Left renal pelvis (tissue), 4 donors: Measurements from ENCODE around the gene FUNDC2. TPM values are rescaled to one million over a fixed set of nuclear protein-coding genes. Genes with fewer than 3 reads are reported as not detected.
A peak's percentile ranks its signal among the peaks of the same experiment; 100 is the strongest.

ENCODE experiments used
- DNase-seq, 4 donors: peaks; one replicate each; pipeline ENCODE4 v3.0.0-alpha.2; 2013; ENCODE audit warnings: low read depth in 4 of 4, low spot score in 3 of 4
- polyA plus RNA-seq, 4 donors: library from polyadenylated mRNA; unstranded; fragments of 120-200 nt; gene quantifications; one replicate each; pipeline ENCODE4 v1.2.1, GENCODE V29; 2013; ENCODE audit not compliant: insufficient read length in 4 of 4

FUNDC2 gene
- polyA plus RNA-seq, 4 donors = 103 to 129 (median 112) TPM

GRCh38 chrX:155023907-155024833 is 2.5 kb upstream of the FUNDC2 start:
- no peak for DNase-seq

- no peak for DNase-seq
Observed at GRCh38 chrX:155026420-155026726, 271 bp upstream of the FUNDC2 start.

- peak in 1 of 4 donors; percentile 25 for DNase-seq
Observed at GRCh38 chrX:155027509-155028066, 944 bp downstream of the FUNDC2 start.

- no peak for DNase-seq
Observed at GRCh38 chrX:155028129-155028528, 1.5 kb downstream of the FUNDC2 start.

- DNase-seq = no peak
Observed at GRCh38 chrX:155028877-155029291, 2.2 kb downstream of the FUNDC2 start.

GRCh38 chrX:155031657-155032056 is 5.0 kb downstream of the FUNDC2 start:
- DNase-seq = no peak

GRCh38 chrX:155035688-155036087 is 9.0 kb downstream of the FUNDC2 start:
- DNase-seq = no peak

- no peak for DNase-seq
Observed at GRCh38 chrX:155046129-155046810, 19.6 kb downstream of the FUNDC2 start.

- DNase-seq = no peak
Observed at GRCh38 chrX:155046811-155047528, 20.3 kb downstream of the FUNDC2 start.

- no peak for DNase-seq
Observed at GRCh38 chrX:155048977-155049619, 22.5 kb downstream of the FUNDC2 start.

- DNase-seq = no peak
Observed at GRCh38 chrX:155052738-155053498, 26.3 kb downstream of the FUNDC2 start.

- DNase-seq = no peak
Observed at GRCh38 chrX:155053656-155054055, 27.0 kb downstream of the FUNDC2 start.

GRCh38 chrX:155054255-155054654 is 27.6 kb downstream of the FUNDC2 start:
- no peak for DNase-seq

GRCh38 chrX:155055494-155055893 is 28.9 kb downstream of the FUNDC2 start:
- DNase-seq = no peak

GRCh38 chrX:155056471-155056870 is 29.8 kb downstream of the FUNDC2 start:
- DNase-seq = no peak

GRCh38 chrX:155056877-155057792 is 30.5 kb downstream of the FUNDC2 start:
- DNase-seq = no peak

GRCh38 chrX:155061760-155062159 is 35.1 kb downstream of the FUNDC2 start:
- no peak for DNase-seq

GRCh38 chrX:155065035-155065734 is 38.5 kb downstream of the FUNDC2 start:
- no peak for DNase-seq
